HUES6 (cell line): ENCODE results near the gene HIGD1B.
A peak's percentile ranks its signal among the peaks of the same experiment; 100 is the strongest.

ENCODE experiments used
- H3K27ac ChIP-seq: 2 replicates; pipeline ENCODE4 v1.7.0; 2013; ENCODE audit warnings: low read depth, mild to moderate bottlenecking, low read length, inconsistent platforms
- H3K27me3 ChIP-seq: 2 replicates; pipeline ENCODE4 v1.6.1; 2013; ENCODE audit warnings: low read length; ENCODE audit not compliant: control insufficient read depth, insufficient read depth
- H3K36me3 ChIP-seq: 2 replicates; pipeline ENCODE4 v1.6.1; 2013; ENCODE audit warnings: low read length; ENCODE audit not compliant: control insufficient read depth, insufficient read depth
- H3K4me1 ChIP-seq: 2 replicates; pipeline ENCODE4 v1.6.1; 2013; ENCODE audit warnings: low read length; ENCODE audit not compliant: control insufficient read depth, insufficient read depth
- H3K4me3 ChIP-seq: 2 replicates; pipeline ENCODE4 v1.5.1; 2013; ENCODE audit warnings: low read depth, low read length
- H3K9ac ChIP-seq: one replicate; pipeline ENCODE4 v1.6.1; 2013; ENCODE audit warnings: mild to moderate bottlenecking, low read length
- H3K9me3 ChIP-seq: 2 replicates; pipeline ENCODE4 v1.6.1; 2013; ENCODE audit warnings: low read depth, low read length; ENCODE audit not compliant: control insufficient read depth, insufficient read depth

Gene HIGD1B

GRCh38 chr17:44879376-44879775, 31.7 kb downstream of the HIGD1B start:
- Histone ChIP-seq H3K9ac (peak overlapping the region; percentile 16), H3K4me1 (no peaks in the 10 kb centered on the region), H3K4me3 (no peak overlapping the region), H3K9me3 (no peaks in the 10 kb centered on the region), H3K27me3 (no peaks in the 10 kb centered on the region), H3K36me3 (peaks cover 91% of the 10 kb centered on the region), H3K27ac (no peak overlapping the region)

GRCh38 chr17:44880062-44880461, 32.4 kb downstream of the HIGD1B start:
- H3K4me3 ChIP-seq: no peak overlapping the region
- H3K27ac ChIP-seq: no peak overlapping the region
- H3K36me3 ChIP-seq: peaks cover 92% of the 10 kb centered on the region
- H3K9ac ChIP-seq: no peak overlapping the region
- no peaks in the 10 kb centered on the region for H3K9me3 ChIP-seq
- no peaks in the 10 kb centered on the region for H3K4me1 ChIP-seq
- H3K27me3 ChIP-seq: no peaks in the 10 kb centered on the region

- H3K36me3 ChIP-seq: peaks cover 94% of the 10 kb centered on the region
- H3K4me1 ChIP-seq: no peaks in the 10 kb centered on the region
- no peaks in the 10 kb centered on the region for H3K27me3 ChIP-seq
- H3K4me3 ChIP-seq: no peak overlapping the region
- no peak overlapping the region for H3K27ac ChIP-seq
- H3K9me3 ChIP-seq: no peaks in the 10 kb centered on the region
- H3K9ac ChIP-seq: no peak overlapping the region
Observed at GRCh38 chr17:44881145-44881544, 33.5 kb downstream of the HIGD1B start.

- Histone ChIP-seq H3K27ac (no peak overlapping the region), H3K9ac (no peak overlapping the region), H3K4me1 (no peaks in the 10 kb centered on the region), H3K4me3 (no peak overlapping the region), H3K27me3 (no peaks in the 10 kb centered on the region), H3K36me3 (peaks cover 79% of the 10 kb centered on the region), H3K9me3 (no peaks in the 10 kb centered on the region)
Observed at GRCh38 chr17:44884941-44885340, 37.3 kb downstream of the HIGD1B start.

GRCh38 chr17:44887016-44887415, 39.3 kb downstream of the HIGD1B start:
- Histone ChIP-seq H3K4me3 (no peak overlapping the region), H3K27me3 (no peaks in the 10 kb centered on the region), H3K27ac (no peak overlapping the region), H3K9ac (no peak overlapping the region), H3K36me3 (peaks cover 71% of the 10 kb centered on the region), H3K9me3 (no peaks in the 10 kb centered on the region), H3K4me1 (no peaks in the 10 kb centered on the region)

- Histone ChIP-seq H3K36me3 (peaks cover 70% of the 10 kb centered on the region), H3K4me3 (no peak overlapping the region), H3K9me3 (no peaks in the 10 kb centered on the region), H3K4me1 (no peaks in the 10 kb centered on the region), H3K27me3 (no peaks in the 10 kb centered on the region), H3K27ac (no peak overlapping the region), H3K9ac (no peak overlapping the region)
Observed at GRCh38 chr17:44887971-44888954, 40.6 kb downstream of the HIGD1B start.

- H3K9me3 ChIP-seq: no peaks in the 10 kb centered on the region
- peaks cover 69% of the 10 kb centered on the region for H3K36me3 ChIP-seq
- H3K9ac ChIP-seq: no peak overlapping the region
Observed at GRCh38 chr17:44889003-44889402, 41.3 kb downstream of the HIGD1B start.

GRCh38 chr17:44892250-44892649, 44.6 kb downstream of the HIGD1B start:
- Histone ChIP-seq H3K27me3 (no peaks in the 10 kb centered on the region), H3K4me1 (no peaks in the 10 kb centered on the region), H3K27ac (peak overlapping the region; percentile 18; the same call in 1 of the 2 replicates), H3K36me3 (peaks cover 50% of the 10 kb centered on the region), H3K4me3 (no peak overlapping the region), H3K9me3 (no peaks in the 10 kb centered on the region), H3K9ac (no peak overlapping the region)

More at GRCh38 chr17:44889003-44889402, 41.3 kb downstream of the HIGD1B start:
- H3K4me1 ChIP-seq: no peaks in the 10 kb centered on the region
- no peak overlapping the region for H3K4me3 ChIP-seq
- H3K27ac ChIP-seq: no peak overlapping the region
- no peaks in the 10 kb centered on the region for H3K27me3 ChIP-seq

- no peaks in the 10 kb centered on the region for H3K27me3 ChIP-seq
- no peaks in the 10 kb centered on the region for H3K4me1 ChIP-seq
- H3K9me3 ChIP-seq: no peaks in the 10 kb centered on the region
- no peak overlapping the region for H3K9ac ChIP-seq
- H3K36me3 ChIP-seq: peaks cover 43% of the 10 kb centered on the region
- H3K4me3 ChIP-seq: no peak overlapping the region
- no peak overlapping the region for H3K27ac ChIP-seq
Observed at GRCh38 chr17:44894642-44895041, 47.0 kb downstream of the HIGD1B start.

GRCh38 chr17:44898768-44899073, 51.0 kb downstream of the HIGD1B start:
- Histone ChIP-seq H3K27ac (peak overlapping the region; percentile 100), H3K4me3 (peak overlapping the region; percentile 91), H3K36me3 (peaks cover 16% of the 10 kb centered on the region)

GRCh38 chr17:44899074-44899782, 51.5 kb downstream of the HIGD1B start, which contains the start of gene EFTUD2:
TSS of gene EFTUD2 (minus strand) at chr17:44899445. CDS start at chr17:44894521, 4,924 bp downstream.
- peak within 1 kb of the TSS; percentile 100 for H3K27ac ChIP-seq
- no peaks in the 10 kb centered on the region for H3K4me1 ChIP-seq
- H3K36me3 ChIP-seq: peaks cover 11% of the 10 kb centered on the region
- H3K4me3 ChIP-seq: peak within 1 kb of the TSS; percentile 91
- no peaks in the 10 kb centered on the region for H3K9me3 ChIP-seq
- H3K9ac ChIP-seq: peak within 1 kb of the TSS; percentile 99
- no peaks in the 10 kb centered on the region for H3K27me3 ChIP-seq

More at GRCh38 chr17:44898768-44899073, 51.0 kb downstream of the HIGD1B start:
- Histone ChIP-seq H3K9ac (peak overlapping the region; percentile 99), H3K4me1 (no peaks in the 10 kb centered on the region), H3K9me3 (no peaks in the 10 kb centered on the region), H3K27me3 (no peaks in the 10 kb centered on the region)
